ENCODE measurements around the gene SCGB1C2.
"Not testable (repeated sequence)": the region's sequence is repeated elsewhere in the genome, so short reads cannot be mapped to it uniquely, and the experiment has no call there.

The SCGB1C2 gene

DNA sequence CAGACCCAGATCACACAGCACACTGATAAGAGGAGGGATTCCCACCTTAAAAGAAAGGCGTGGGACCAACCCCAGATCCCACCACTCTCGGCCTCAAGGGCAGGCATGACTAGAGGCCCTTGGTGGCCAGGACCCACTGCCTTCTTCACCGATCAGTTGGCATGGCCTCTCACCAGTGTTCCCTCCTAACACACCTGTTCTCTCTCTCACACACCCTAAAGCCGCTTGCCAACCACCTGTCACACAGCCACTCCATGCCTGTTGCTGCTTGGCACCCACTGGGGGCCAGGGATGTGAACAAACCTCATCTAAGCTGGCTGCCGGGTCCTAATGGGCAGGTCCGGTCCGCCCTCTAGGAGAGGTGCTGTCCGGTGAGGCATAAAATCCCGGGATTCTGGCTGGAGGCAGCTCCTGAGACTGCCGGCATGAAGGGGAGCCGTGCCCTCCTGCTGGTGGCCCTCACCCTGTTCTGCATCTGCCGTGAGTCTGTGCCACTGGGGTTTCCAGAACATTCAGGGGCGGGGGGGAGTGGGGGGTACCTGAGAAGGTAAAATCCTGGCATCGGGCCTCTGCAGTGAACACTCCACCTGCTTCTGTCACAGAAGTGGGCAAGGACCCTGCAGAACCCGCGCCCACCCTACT, at the start of gene SCGB1C2:
Gene SCGB1C2, plus strand, starts transcription at position 404 of the 642 bp plus-strand sequence. Its CDS starts 22 bp downstream, at position 426.
- not testable (repeated sequence) for DNase-seq

DNA sequence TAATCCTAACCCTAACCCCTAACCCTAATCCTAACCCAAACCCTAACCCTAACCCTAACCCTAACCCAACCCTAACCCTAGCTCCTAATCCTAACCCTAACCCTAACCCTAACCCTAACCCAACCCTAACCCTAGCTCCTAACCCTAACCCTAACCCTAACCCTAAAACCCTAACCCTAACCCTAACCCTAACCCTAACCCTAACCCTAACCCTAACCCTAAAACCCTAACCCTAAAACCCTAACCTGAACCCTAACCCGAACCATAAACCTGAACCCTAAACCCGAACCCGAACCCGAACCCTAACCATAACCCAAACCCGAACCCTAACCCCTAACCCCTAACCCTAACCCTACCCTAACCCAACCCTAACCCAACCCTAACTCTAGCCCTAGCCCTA, 24.3 kb upstream of the SCGB1C2 start:
- not testable (repeated sequence) for DNase-seq

GRCh38 chr17:118339-118917, 18.9 kb upstream of the SCGB1C2 start:
- DNase-seq: not testable (repeated sequence)

DNA sequence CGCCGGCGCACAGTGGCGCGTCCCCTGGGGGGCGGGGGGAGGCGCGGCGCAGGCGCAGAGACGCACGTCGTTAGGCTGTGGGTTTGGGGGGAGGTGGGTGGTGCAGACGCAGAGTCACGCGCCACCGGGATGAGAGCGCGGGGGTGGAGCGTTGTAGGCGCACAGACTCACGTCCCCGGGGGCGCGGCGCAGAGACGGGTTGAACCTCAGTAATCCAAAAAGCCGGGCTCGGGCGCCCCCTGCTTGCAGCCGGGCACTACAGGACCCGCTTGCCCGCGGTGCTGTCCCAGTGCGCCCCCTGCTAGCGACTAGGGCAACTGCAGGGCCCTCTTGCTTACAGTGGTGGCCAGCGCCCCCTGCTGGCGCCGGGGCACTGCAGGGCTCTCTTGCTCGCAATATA, 3.4 kb upstream of the SCGB1C2 start:
- DNase-seq: not testable (repeated sequence)

GRCh38 chr17:134332-134785, 3.0 kb upstream of the SCGB1C2 start:
- not testable (repeated sequence) for DNase-seq

DNA sequence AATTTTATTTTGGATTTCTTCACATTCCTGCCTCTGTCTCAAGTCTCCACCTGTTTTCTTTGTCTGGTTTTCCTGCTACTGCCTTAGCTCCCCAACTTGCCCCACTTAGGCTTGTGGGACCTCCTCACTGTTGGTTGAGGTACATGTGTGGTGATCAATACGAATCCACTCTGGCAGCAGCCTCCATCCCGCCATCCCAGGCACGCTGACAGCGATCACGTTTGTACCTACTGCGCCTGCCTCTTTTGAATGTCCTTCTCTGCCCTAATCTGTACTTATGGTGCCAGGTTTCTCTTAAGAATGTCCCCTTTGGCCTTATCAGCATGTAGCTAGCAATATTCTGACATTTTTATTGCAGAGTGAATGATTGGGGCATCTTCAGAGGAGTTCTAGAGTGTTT, 2.3 kb upstream of the SCGB1C2 start:
- DNase-seq: not testable (repeated sequence)

GRCh38 chr17:135895-136294, 1.5 kb upstream of the SCGB1C2 start:
- DNase-seq: not testable (repeated sequence)

DNA sequence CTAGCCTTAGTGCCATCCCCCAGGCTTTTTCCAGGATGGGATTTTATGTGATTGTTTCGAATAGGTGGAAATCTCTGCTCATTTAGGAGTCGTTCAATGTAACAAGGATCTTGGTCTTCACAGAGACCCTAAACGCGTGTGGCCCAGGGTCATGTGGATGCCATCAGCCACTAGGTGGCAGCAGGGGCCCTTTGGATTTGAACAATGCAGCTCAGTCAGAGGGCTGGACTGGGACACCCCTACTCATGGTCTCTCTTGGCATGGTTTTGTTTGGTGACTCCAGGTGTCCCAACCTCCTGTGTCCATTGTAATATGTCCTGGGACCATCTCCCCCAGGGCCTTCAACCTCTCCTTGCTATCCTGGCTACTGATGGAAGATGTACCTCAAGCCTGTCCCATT, 838 bp upstream of the SCGB1C2 start:
- not testable (repeated sequence) for DNase-seq

DNA sequence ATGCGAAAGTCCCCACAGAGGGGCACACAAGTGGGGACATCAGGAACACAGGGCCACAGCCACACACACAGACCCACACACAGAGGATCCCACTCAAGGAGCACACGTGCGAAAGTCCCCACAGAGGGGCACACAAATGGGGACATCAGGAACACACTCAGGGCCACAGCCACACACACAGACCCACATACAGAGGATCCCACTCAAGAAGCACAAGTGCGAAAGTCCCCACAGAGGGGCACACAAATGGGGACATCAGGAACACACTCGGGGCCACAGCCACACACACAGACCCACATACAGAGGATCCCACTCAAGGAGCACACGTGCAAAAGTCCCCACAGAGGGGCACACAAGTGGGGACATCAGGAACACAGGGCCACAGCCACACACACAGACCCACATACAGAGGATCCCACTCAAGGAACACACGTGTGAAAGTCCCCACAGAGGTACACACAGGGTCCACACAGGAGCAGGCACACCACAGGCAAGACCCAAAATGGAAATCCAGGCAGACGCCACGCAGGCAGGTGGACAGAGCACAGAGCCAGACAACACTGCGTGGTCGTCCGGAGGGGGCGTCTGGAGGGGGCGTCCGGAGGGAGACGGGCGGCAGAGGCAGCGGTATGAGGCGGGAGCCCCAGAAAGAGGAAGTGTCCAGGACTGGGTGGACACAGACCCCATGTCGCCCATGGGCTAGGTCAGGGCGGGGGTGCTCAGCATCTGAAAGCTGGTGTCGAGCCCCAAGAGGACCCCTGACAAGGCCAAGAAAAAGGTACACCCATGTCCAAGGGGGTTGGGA, 2.2 kb downstream of the SCGB1C2 start:
- not testable (repeated sequence) for DNase-seq

- peak; percentile 38 for DNase-seq
Measured at GRCh38 chr17:142102-142661, 4.8 kb downstream of the SCGB1C2 start.

GRCh38 chr17:142876-143784, 5.8 kb downstream of the SCGB1C2 start:
- DNase-seq: no peak

DNA sequence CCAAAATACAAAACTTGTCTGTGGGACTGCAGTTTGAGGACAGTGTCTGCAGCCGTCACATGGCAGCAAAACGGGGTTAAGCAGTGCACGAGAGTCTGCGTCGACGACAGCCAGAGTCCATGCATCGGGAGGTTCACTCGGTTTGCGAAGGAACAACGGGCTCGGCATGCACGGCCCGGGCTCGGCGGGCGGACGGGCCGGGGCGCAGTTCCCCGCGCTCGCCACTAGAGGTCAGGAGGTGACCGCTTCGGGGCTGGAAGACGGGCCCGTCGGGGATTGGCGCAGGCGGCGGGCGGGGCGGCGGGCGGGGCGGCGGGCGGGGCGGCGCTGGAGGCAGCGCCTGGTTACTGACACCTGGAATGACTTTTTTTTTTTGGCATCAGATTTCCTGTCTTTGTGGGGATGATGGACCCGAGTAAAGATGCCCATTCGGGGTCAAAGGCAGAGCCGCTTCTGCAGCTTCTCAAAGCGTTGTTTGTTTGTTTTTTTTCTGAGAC, 6.5 kb downstream of the SCGB1C2 start:
- peak; percentile 64 for DNase-seq

DNA sequence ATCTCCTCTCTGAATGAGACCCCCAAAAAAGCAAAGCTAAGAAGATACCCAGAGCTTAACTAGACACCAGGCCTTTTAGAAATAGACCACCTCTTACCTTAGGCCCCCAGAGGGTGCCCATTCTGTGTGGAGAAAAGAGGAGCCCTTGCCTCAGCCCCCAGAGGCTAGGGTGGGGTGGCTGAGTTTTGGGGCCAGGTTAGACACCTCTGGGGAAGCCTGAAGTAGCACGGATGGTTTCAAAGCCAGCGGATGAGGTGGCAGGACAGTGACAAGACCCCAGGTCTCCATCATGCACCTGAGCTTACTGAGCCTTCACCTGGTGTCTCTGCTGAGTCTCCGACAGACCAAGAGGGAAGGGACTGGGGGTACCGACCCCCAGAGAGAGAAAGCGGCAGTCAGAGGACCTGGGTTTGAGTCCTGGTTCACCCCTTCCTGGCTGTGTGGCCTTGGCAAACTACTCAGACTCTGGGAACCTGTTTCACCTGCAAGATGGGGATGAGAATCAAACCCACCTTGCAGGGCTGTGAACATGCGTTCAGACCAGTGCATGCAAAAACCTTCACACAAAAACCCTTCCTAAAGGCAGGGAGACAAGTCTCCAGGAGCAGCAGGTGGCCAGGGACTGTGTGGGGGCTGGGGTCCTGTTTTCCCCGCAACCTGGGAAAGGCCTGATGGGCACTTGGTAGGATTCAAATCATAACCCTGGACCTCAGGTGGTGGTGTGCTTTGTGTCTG, 7.7 kb downstream of the SCGB1C2 start:
- no peak for DNase-seq

GRCh38 chr17:145671-146541, 8.5 kb downstream of the SCGB1C2 start:
- no peak for DNase-seq

DNA sequence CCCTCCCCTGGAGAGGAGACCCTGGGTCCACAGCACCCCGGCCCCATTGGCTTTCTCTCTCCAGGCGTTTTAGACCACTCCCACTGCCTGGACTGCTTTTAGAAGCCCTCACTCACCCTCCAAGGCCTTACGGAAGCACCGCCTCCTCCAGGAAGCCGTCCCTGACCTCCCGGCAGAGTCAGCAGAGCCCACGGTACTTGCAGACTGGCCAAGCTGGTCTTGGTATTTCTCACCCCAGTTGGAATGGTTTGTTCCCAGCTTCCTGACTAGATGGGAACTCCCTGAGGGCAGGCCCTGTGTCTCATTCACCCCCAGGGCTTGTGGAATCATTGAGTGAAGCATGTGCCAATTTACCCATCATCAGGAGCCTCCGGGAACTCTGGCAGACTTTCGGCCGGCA, 9.2 kb downstream of the SCGB1C2 start:
- no peak for DNase-seq

DNA sequence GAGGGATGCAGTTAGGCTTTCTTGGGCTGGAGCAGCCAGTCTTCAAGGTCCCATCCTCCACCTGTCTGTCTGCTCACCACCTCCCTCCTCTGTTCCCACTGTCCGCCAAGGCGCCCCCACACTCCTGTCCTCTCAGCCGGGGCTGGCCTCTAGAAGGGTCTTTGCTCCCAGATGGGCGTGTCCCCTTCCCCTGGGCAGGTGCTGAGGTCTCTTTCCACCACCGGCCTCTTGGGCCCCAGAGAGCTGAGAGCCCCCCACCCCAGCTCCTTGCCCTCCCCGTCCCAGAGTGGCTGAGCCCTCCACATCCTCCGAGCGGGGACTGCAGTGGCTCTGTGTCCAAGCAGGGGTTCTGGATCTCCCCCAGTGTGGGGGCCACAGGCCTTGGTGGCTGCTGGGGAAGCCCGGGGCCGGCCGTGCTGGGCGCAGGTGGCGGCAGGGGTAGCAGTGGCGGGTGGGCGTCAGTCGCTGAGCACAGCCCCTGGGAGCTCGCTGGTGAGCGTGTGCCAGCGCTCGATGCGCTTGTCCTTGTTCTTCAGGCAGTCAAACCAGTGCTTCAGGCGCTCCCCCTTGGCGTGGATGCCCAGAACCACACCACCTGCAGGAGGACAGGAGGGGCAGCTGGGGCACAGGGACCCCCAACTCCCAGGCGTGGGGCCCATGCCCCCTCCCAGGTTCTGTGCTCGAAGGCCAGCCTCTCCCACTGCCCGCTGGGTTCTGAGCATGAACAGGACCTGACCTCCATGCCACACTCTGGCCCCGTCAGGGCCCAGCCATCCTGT, 9.8 kb downstream of the SCGB1C2 start:
- no peak for DNase-seq

DNA sequence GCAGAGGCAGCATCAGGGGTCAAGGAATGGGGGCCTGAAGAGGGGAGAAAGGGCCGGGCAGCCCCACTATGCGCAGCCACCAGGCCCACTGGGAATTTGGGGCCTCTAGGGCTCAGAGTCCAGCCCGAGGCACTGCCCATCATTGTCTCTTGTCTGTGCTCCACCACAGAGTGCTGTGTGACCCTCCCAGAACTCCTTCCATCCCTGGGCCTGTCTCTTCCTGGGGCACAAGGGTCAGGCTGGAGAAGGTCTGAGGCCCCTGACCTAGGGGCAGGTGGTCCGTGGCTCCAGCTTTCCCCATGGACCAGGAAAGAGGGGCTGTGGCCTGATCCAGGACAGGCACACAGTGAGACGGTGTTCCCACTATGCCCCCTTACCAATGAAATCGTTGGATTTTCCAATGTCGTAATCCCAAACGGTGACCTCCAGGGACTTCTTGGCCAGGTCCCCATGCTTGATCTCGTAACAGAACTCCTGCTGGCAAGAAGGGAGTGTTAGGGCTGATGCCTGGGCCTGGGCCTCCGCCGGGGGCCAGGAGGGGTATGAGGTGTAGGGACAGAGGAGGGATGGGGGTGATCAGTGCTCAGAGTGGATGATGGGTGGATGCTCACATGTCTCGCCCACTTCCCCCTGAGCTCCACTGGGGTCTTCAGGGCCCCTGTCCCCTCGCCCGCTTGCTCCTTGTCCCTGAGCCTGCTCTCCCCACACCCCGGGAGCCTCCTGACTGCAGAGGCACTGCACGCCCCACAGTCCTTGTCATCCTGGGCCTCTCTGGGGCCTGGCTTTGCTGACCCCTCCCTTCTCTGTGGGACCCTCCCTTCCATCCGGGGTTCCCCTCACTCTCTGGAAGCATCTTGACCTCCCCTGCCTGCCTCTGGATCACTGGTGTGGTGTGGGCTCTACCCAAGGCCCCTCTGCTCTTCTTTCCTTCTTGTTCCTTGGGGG, 10.7 kb downstream of the SCGB1C2 start:
- no peak for DNase-seq

GRCh38 chr17:148757-149156, 11.4 kb downstream of the SCGB1C2 start:
- no peak for DNase-seq

All from MV-4-11 (cell line).